ENCODE measurements around the gene SEMA3D.

DNA sequence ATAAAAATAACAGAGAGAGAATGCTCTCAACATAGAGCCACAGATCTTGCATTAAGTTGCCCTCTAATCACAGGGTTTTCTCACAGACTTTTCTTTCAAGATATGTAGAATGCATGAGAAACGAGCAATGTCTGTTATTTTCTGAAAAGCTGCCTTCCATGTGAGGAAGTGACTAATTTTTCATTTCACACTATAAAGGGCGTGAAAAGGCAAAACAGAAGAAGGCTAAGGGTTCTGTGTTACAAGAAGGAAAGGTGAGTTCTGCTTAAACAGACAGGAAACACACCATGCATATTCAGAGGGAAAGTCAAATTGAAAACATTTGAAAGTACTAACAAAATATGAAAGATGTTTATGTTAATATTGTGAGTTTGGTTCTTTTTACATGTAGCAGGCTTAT lies 189.2 kb downstream of the SEMA3D start:
- no peak for TF ChIP-seq CTCF (conservative IDR thresholded peaks at IDR 0.05; ENCODE audit: low read depth in 2 of 2)
- TF ChIP-seq POLR2AphosphoS5 (IDR thresholded peaks at IDR 0.05; ENCODE audit: low read depth), result no peak
- TF ChIP-seq EZH2 (IDR thresholded peaks at IDR 0.05; ENCODE audit: low read depth, unreplicated experiment), result no peak
- no peak for TF ChIP-seq EZH2phosphoT487 (IDR thresholded peaks at IDR 0.05; ENCODE audit: unreplicated experiment)
- TF ChIP-seq, protein P1, sequence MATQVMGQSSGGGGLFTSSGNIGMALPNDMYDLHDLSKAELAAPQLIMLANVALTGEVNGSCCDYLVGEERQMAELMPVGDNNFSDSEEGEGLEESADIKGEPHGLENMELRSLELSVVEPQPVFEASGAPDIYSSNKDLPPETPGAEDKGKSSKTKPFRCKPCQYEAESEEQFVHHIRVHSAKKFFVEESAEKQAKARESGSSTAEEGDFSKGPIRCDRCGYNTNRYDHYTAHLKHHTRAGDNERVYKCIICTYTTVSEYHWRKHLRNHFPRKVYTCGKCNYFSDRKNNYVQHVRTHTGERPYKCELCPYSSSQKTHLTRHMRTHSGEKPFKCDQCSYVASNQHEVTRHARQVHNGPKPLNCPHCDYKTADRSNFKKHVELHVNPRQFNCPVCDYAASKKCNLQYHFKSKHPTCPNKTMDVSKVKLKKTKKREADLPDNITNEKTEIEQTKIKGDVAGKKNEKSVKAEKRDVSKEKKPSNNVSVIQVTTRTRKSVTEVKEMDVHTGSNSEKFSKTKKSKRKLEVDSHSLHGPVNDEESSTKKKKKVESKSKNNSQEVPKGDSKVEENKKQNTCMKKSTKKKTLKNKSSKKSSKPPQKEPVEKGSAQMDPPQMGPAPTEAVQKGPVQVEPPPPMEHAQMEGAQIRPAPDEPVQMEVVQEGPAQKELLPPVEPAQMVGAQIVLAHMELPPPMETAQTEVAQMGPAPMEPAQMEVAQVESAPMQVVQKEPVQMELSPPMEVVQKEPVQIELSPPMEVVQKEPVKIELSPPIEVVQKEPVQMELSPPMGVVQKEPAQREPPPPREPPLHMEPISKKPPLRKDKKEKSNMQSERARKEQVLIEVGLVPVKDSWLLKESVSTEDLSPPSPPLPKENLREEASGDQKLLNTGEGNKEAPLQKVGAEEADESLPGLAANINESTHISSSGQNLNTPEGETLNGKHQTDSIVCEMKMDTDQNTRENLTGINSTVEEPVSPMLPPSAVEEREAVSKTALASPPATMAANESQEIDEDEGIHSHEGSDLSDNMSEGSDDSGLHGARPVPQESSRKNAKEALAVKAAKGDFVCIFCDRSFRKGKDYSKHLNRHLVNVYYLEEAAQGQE (IDR thresholded peaks at IDR 0.05; ENCODE audit: unreplicated experiment), result no peak

Measured in GM23338 (cell line).